ENCODE measurements around the gene PLA2G5. TPM values are rescaled to one million over a fixed set of nuclear protein-coding genes. Genes with fewer than 3 reads are reported as not detected.

PLA2G5 gene
- total RNA-seq, 4 donors from 2014 or later: 1.5 to 5.0 (median 1.9) TPM; not detected in 1

DNA sequence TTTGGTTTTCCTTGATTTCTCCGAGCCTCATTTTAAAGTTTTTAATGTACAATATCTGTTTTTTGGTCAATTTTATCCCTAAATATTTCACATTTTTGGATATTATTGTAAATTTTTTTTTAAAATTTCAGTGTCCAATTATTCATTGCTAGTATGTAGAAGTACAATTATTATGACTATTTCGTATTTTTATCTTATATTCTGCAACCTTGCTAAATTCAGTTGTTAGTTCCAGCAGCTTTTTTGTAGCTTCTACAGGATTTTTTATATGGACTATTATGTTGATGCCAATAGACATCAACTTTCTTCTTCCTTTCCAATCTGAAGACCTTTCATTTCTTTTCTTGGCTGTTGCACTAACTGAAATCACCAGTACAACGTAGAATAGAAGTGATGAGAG is 65.0 kb downstream of the PLA2G5 start:
- H3K27ac ChIP-seq: no peak overlapping the region
- H3K4me1 ChIP-seq: no peaks in the 10 kb centered on the region
- H3K4me3 ChIP-seq: no peak overlapping the region
- no peaks in the 10 kb centered on the region for H3K27me3 ChIP-seq
- no peaks in the 10 kb centered on the region for H3K36me3 ChIP-seq
- no peaks in the 10 kb centered on the region for H3K9me3 ChIP-seq
- no peak for TF ChIP-seq POLR2A (IDR thresholded peaks at IDR 0.05)
- TF ChIP-seq, protein P1, sequence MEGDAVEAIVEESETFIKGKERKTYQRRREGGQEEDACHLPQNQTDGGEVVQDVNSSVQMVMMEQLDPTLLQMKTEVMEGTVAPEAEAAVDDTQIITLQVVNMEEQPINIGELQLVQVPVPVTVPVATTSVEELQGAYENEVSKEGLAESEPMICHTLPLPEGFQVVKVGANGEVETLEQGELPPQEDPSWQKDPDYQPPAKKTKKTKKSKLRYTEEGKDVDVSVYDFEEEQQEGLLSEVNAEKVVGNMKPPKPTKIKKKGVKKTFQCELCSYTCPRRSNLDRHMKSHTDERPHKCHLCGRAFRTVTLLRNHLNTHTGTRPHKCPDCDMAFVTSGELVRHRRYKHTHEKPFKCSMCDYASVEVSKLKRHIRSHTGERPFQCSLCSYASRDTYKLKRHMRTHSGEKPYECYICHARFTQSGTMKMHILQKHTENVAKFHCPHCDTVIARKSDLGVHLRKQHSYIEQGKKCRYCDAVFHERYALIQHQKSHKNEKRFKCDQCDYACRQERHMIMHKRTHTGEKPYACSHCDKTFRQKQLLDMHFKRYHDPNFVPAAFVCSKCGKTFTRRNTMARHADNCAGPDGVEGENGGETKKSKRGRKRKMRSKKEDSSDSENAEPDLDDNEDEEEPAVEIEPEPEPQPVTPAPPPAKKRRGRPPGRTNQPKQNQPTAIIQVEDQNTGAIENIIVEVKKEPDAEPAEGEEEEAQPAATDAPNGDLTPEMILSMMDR (IDR thresholded peaks at IDR 0.05): no peak
- no peak for DNase-seq

DNA sequence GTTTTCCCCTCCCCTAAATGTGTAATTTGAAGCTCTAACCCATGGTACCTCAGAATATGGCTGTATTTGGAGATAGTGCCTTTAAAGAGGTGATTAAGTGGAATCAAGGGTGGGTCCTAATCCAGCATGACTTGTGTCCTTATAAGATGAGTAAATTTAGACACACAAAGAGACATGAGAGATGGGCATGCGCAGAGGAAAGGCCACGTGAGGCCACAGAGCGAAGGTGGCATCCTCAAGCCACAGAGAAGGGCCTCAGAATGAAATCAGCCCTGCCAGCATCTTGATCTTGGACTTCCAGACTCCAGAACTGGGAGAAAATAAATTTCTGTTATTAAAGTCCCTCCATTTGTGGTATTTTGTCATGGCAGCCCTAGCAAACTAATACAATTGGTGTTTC is 66.3 kb downstream of the PLA2G5 start:
- no peaks in the 10 kb centered on the region for H3K9me3 ChIP-seq
- no peak overlapping the region for H3K4me3 ChIP-seq
- DNase-seq: no peak
- H3K36me3 ChIP-seq: no peaks in the 10 kb centered on the region
- no peaks in the 10 kb centered on the region for H3K4me1 ChIP-seq
- no peaks in the 10 kb centered on the region for H3K27me3 ChIP-seq
- H3K27ac ChIP-seq: no peak overlapping the region
- no peak for TF ChIP-seq POLR2A (IDR thresholded peaks at IDR 0.05)
- TF ChIP-seq, protein P1 (IDR thresholded peaks at IDR 0.05): no peak

DNA sequence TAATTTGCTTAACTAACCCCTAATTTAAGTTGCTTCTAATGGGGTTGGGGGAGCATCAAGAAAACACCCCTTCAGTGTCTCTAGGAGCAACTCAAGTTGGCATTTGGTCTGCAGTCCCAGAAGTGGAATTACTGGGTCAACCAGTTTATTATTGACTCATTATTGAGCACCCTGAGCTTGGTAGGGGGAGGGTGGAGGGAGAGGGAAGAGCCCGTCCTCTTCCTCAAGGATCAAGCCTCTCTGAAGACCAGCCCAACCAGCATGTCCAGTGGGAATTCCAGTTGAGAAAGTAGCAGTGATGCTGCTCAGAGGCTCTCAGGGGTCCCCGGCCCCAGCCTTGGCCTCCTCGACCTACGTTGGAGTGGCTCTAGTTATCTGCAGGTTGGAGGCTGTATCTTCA is 67.1 kb downstream of the PLA2G5 start:
- no peaks in the 10 kb centered on the region for H3K36me3 ChIP-seq
- H3K27me3 ChIP-seq: no peaks in the 10 kb centered on the region
- no peaks in the 10 kb centered on the region for H3K9me3 ChIP-seq
- H3K27ac ChIP-seq: no peak overlapping the region
- no peak for TF ChIP-seq POLR2A (IDR thresholded peaks at IDR 0.05)
- TF ChIP-seq, protein P1 (IDR thresholded peaks at IDR 0.05): no peak
- DNase-seq: no peak
- no peak overlapping the region for H3K4me3 ChIP-seq
- H3K4me1 ChIP-seq: no peaks in the 10 kb centered on the region

DNA sequence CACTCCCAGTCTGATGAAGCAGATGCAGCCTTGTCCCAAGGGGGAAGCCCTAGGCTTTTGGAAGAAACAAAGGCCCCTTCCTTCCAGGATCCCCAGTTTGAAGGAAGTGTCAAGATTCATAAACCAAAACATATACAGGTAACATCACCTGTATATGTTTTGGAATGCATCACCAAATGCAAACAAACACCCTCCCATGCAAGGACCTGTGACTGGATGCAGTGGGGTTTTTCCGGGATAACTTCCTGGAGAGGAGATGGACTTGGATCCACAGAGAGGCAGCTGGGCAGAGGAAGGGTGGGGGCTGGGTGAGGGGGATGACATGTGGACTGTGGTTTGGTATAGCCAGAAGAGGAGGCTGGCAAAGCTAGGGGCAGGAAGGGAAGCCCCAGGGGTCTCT is 67.6 kb downstream of the PLA2G5 start:
- Histone ChIP-seq H3K9me3 (no peaks in the 10 kb centered on the region), H3K4me3 (no peak overlapping the region), H3K4me1 (no peaks in the 10 kb centered on the region), H3K36me3 (no peaks in the 10 kb centered on the region), H3K27ac (no peak overlapping the region), H3K27me3 (no peaks in the 10 kb centered on the region)
- DNase-seq: no peak
- TF ChIP-seq, protein P1 (IDR thresholded peaks at IDR 0.05): no peak
- no peak for TF ChIP-seq POLR2A (IDR thresholded peaks at IDR 0.05)

DNA sequence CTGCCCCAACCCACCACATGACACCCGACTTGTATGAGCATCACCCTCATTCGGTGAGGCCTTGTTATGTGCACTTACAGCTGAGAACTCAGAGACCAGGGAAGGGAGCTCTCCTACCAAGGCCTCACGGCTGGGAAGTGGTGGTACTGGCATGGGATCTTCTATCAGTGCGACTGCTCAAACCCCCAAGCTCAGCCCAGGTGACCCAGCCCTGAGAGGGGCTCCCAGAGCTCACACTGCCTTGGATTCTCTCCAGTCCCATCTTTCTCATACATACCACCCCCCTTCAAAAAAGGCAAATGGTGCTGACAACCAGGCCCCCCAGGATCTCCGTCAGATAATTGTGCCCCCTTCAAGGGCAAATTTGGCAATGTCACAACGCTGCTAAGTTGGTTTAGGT is 68.4 kb downstream of the PLA2G5 start:
- Histone ChIP-seq H3K4me1 (no peaks in the 10 kb centered on the region), H3K27ac (no peak overlapping the region), H3K27me3 (no peaks in the 10 kb centered on the region), H3K36me3 (no peaks in the 10 kb centered on the region), H3K9me3 (no peaks in the 10 kb centered on the region), H3K4me3 (no peak overlapping the region)
- TF ChIP-seq POLR2A (IDR thresholded peaks at IDR 0.05): no peak
- TF ChIP-seq, protein P1 (IDR thresholded peaks at IDR 0.05): no peak
- DNase-seq: no peak

DNA sequence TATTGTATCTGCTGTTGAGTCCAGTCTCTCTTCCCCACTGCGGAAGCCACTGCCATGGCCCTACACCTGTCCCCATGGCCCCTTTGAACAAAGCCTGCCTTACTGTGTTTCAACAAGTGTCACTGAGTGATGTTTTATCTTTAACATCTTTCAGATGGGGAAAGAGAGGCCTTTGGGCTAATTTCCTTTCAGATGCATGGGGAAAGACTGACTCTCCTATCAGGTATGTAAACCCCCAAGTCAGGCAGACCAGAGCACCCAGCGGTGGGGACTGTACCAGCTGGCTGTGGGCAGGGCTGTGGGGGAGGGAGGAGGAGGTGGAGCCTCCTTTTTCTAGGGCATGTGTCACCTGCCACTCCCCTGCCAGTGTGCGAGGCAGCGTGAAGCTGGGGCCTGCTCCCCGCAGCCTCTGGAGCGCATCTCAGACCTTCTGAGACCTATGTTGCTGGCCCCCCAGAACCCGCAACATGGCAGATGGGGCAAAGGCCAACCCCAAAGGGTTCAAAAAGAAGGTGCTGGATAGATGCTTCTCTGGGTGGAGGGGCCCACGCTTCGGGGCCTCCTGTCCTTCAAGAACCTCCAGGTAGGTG is 69.1 kb downstream of the PLA2G5 start, which contains the start of gene PLA2G2F:
PLA2G2F (plus strand) TSS at position 363 of the 590 bp plus-strand sequence; CDS start at position 468, 105 bp downstream.
- Histone ChIP-seq H3K27me3 (no peaks in the 10 kb centered on the region), H3K9me3 (no peaks in the 10 kb centered on the region), H3K27ac (no peak within 1 kb of the TSS), H3K4me1 (no peaks in the 10 kb centered on the region), H3K36me3 (no peaks in the 10 kb centered on the region), H3K4me3 (no peak within 1 kb of the TSS)
- TF ChIP-seq, protein P1 (IDR thresholded peaks at IDR 0.05): no peak
- TF ChIP-seq POLR2A (IDR thresholded peaks at IDR 0.05): no peak
- no peak for DNase-seq
